PFSK-1 (cell line): ENCODE results near the gene PANK4. TPM values are rescaled to one million over a fixed set of nuclear protein-coding genes. Genes with fewer than 3 reads are reported as not detected.

Experiments
- FOXP2 ChIP-seq: optimal IDR thresholded peaks from 2 replicates; pipeline ENCODE3; 2011; ENCODE audit warnings: borderline replicate concordance, control low read depth, inconsistent platforms; ENCODE audit not compliant: insufficient read depth; ENCODE audit errors: extremely low read length, extremely low read depth
- POLR2AphosphoS5 ChIP-seq: IDR thresholded peaks from 2 replicates; pipeline ENCODE4 v1.6.1; 2012; ENCODE audit warnings: low read depth, mild to moderate bottlenecking, control low read depth, low read length, moderate library complexity
- SIN3A ChIP-seq: IDR thresholded peaks from 2 replicates; pipeline ENCODE4 v1.6.1; 2012; ENCODE audit warnings: mild to moderate bottlenecking, low read length, moderate library complexity, borderline replicate concordance; ENCODE audit not compliant: insufficient read depth
- TAF1 ChIP-seq: IDR thresholded peaks from 2 replicates; pipeline ENCODE4 v1.6.1; 2012; ENCODE audit warnings: low read length, control low read depth, borderline replicate concordance; ENCODE audit not compliant: insufficient read depth
- polyA plus RNA-seq: library from polyadenylated mRNA; unstranded; fragments of >200 nt; gene quantifications from one replicate; pipeline ENCODE4 v1.2.1, GENCODE V29; 2012; ENCODE audit warnings: low read depth, missing spikeins; ENCODE audit not compliant: insufficient read length
- TF ChIP-seq, protein P1 (sequence below), 2 experiments: IDR thresholded peaks; 2 replicates each; pipeline versions ENCODE4 v1.6.1 to v1.8.0; 2011 to 2012; ENCODE audit warnings: low read depth in 2 of 2, low read length in 2 of 2, control low read depth in 1 of 2, inconsistent platforms in 1 of 2, mild to moderate bottlenecking in 1 of 2, moderate library complexity in 1 of 2; ENCODE audit not compliant: insufficient read depth in 1 of 2

The PANK4 gene
- polyA plus RNA-seq = 34.7 TPM

DNA sequence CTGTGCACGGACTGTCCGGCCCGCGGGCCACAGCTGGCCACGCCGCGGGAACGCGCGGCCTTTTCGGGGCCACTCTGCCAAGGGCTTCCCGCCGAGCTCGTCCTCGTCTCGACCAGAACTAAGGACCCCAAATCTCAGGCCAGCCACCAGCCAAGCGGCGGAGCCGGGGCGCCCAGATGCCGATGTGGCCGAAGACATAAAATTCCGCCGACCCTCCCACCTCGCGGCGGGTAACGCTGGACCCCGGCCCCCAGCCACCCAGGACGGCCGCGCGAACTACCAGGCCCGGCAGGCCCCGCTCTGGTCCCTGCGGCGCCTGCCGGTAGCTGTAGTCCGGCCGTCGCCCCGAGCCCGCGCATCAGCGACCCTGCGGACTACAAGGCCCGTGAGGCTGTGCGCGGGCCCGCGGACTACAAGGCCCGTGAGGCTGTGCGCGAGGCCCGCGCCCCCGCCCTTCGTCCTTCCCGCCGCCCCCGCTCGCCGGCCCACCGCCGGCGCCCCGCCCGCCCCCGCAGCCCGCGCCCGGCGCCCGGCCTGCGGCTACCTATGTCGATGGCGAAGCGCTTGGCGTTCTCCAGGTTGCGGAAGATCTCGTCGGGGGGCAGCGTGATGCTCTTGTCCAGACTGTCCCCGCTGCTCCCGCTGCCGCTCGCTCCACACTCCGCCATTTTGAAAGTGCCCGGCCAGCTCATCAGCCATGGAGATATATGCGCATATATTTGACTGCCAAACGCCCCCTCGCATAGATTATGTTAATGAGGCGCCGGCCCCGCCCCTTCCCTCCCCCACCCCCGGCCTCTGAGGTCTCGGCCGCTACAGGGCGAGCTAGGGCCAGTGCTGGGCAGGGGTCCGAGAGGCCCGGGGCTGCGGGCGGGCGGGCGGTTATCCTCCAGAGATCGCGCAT, at the start of gene PANK4:
PANK4 (minus strand) TSS at position 677 of the 904 bp plus-strand sequence; CDS start at position 668, 9 bp downstream.
- TF ChIP-seq POLR2AphosphoS5 (peak; percentile 78), FOXP2 (no peak), SIN3A (no peak), TAF1 (peak; percentile 73; the same call in 1 of the 2 replicates)
- TF ChIP-seq, protein P1, sequence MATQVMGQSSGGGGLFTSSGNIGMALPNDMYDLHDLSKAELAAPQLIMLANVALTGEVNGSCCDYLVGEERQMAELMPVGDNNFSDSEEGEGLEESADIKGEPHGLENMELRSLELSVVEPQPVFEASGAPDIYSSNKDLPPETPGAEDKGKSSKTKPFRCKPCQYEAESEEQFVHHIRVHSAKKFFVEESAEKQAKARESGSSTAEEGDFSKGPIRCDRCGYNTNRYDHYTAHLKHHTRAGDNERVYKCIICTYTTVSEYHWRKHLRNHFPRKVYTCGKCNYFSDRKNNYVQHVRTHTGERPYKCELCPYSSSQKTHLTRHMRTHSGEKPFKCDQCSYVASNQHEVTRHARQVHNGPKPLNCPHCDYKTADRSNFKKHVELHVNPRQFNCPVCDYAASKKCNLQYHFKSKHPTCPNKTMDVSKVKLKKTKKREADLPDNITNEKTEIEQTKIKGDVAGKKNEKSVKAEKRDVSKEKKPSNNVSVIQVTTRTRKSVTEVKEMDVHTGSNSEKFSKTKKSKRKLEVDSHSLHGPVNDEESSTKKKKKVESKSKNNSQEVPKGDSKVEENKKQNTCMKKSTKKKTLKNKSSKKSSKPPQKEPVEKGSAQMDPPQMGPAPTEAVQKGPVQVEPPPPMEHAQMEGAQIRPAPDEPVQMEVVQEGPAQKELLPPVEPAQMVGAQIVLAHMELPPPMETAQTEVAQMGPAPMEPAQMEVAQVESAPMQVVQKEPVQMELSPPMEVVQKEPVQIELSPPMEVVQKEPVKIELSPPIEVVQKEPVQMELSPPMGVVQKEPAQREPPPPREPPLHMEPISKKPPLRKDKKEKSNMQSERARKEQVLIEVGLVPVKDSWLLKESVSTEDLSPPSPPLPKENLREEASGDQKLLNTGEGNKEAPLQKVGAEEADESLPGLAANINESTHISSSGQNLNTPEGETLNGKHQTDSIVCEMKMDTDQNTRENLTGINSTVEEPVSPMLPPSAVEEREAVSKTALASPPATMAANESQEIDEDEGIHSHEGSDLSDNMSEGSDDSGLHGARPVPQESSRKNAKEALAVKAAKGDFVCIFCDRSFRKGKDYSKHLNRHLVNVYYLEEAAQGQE (IDR thresholded peaks at IDR 0.05; ENCODE audit: insufficient read depth in 1 of 2, low read depth in 2 of 2, low read length in 2 of 2) = no peak

DNA sequence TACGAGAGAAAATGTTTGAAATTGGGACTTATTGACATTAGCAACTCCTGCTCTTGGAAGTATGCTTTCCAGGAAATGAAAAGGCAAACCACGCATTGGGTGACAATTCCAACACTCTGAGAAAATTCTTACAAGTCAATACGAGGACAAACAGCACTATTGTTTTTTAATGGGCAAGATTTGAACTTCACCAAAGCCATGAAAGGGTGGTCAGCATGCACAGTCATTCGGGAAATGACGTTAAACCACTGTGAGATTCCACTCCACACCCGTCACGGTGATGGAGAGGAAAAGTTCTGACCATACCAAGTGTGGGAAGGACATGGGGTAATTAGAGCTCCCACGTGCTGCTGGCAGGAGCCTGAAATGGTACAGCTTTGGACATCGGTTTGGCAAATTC, 48.0 kb upstream of the PANK4 start:
- TF ChIP-seq POLR2AphosphoS5 (no peak), TAF1 (no peak)

DNA sequence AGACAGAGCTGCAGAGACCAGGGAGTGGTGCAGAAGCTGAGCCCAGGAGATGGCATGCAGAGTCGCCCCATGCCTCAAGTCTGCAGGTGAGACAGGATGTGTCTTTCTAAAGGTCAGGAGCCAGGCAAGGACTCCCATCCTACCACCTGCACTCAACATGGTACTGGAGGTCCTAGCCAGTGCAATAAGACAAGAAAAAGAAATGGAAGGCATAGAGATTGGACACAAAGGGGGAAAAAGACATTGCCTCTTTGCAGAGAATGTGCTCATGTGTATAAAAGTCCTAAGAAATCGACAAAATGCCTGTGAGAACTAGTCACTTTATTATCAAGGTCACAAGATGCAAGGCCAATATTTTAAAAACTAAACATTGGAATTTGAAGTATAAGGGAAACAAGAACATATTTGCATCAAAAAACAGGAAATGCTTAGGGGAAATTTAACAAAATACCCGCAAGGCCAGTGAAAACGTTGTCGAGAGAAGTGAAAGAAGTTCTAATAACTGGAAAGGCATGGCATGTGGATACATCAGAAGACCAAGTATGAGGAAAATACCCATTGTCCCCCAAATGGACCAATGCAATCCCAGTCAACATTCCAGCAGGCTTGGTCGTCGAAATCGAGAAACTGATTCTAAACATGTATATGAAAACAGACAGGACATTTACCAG, 47.0 kb upstream of the PANK4 start:
- TF ChIP-seq POLR2AphosphoS5 = no peak
- TF ChIP-seq SIN3A = no peak
- TF ChIP-seq FOXP2 = no peak
- TF ChIP-seq, protein P1 (IDR thresholded peaks at IDR 0.05; ENCODE audit: insufficient read depth in 1 of 2, low read depth in 2 of 2, low read length in 2 of 2) = no peak
- no peak for TF ChIP-seq TAF1

DNA sequence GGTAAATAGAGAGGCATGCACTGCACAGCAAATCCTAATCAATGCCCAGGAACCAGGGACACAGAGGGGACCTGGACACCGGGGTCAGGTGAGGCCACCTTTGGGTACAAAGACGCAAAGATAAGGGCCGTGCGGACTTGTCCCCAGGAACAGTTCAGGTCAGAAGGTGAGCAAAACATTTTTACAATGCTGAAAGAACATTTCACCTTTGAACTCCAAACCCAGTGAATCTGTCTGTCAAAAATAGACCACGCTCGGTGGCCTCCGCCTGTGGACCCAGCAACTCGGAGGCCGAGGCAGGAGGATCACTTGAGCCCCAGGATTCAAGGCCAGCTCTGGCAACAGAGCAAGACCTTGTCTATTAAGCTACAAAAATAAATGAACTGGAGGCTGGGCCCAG, 45.0 kb upstream of the PANK4 start:
- TF ChIP-seq SIN3A (no peak), POLR2AphosphoS5 (no peak), FOXP2 (no peak)

DNA sequence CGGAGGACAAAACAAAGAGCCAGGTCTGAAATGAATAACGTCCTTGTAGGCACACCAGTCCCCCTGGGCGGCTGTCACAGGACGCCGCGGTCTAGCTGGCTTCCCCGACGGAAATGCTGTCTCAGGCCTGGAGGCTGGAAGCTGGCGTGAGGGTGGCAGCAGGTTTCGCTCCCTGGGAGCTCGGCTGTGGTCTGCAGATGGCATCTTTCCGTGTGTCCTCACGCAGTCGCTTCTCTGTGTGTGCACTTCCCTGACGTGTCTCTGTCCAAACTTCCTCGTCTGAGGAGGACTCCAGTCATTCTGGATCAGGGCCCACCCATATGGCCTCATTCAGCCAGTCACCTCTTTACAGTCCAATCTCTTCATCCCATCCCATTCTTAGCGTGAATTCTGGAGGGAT, 43.9 kb upstream of the PANK4 start:
- TF ChIP-seq POLR2AphosphoS5 (no peak), FOXP2 (no peak), TAF1 (no peak)

DNA sequence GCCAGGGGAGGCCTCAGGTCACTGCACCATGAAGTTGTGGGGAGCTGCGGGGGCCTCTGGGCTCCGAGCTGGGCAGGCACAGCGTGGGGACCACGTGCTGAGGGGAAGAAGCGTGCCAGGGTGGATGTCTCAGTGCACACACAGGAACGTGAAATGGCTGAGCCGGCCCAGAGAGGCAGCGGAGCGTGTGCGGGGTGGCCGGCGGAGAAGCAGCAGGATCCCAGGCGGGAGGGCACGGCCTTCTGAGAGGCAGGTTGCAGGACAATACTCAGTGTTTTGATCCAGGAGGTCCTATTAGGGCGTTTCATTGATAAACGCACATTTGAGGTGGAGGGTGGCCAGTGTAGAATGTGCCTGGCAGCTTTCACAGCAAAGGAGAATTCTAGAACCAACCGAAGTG, 42.7 kb upstream of the PANK4 start:
- TF ChIP-seq TAF1 = no peak
- TF ChIP-seq, protein P1 (IDR thresholded peaks at IDR 0.05; ENCODE audit: insufficient read depth in 1 of 2, low read depth in 2 of 2, low read length in 2 of 2) = no peak
- no peak for TF ChIP-seq SIN3A
